HFFc6 (cell line): Measurements from ENCODE around the gene SPA17. TPM values are rescaled to one million over a fixed set of nuclear protein-coding genes. Genes with fewer than 3 reads are reported as not detected.

Experiments used
- DNase-seq: peaks from one replicate; pipeline ENCODE4 v3.0.0-alpha.2; 2018
- H3K27ac Mint-ChIP-seq: 2 replicates; pipeline ENCODE4 v1.8.0; 2020; ENCODE audit warnings: mild to moderate bottlenecking, mixed read lengths
- H3K27me3 Mint-ChIP-seq: 2 replicates; pipeline ENCODE4 v1.8.0; 2021; ENCODE audit warnings: mild to moderate bottlenecking, moderate library complexity, mixed read lengths; ENCODE audit not compliant: insufficient read depth
- H3K36me3 Mint-ChIP-seq: 2 replicates; pipeline ENCODE4 v1.8.0; 2021; ENCODE audit warnings: low read depth, mixed read lengths
- H3K4me1 Mint-ChIP-seq: 2 replicates; pipeline ENCODE4 v1.8.0; 2020; ENCODE audit warnings: low read depth, mixed read lengths
- H3K4me3 Mint-ChIP-seq: 2 replicates; pipeline ENCODE4 v1.8.0; 2020; ENCODE audit warnings: mild to moderate bottlenecking, moderate library complexity, mixed read lengths
- H3K9me3 Mint-ChIP-seq: 2 replicates; pipeline ENCODE4 v1.8.0; 2020; ENCODE audit warnings: mild to moderate bottlenecking, mixed read lengths
- total RNA-seq, 6 experiments: library from RNA; stranded (reverse); fragmentation: NEBNext Ultra II Directional; extraction: Animal tissue kit (Norgen Biotek cat#: 25700); gene quantifications; 2 replicates in 1 of 6; 3 replicates in 5 of 6; pipeline ENCODE4 v1.2.3, GENCODE V29; 2021
- TF ChIP-seq, protein P1 (sequence below): fragments of 200-600 bp; sonication (generic); IDR thresholded peaks from 2 replicates; pipeline ENCODE4 v1.5.0; 2021; ENCODE audit warnings: antibody characterized with exemption, mild to moderate bottlenecking

Gene SPA17
- total RNA-seq, 6 experiments from 2014 or later = 5.0 to 10.2 (median 9.1) TPM

- TF ChIP-seq, protein P1, sequence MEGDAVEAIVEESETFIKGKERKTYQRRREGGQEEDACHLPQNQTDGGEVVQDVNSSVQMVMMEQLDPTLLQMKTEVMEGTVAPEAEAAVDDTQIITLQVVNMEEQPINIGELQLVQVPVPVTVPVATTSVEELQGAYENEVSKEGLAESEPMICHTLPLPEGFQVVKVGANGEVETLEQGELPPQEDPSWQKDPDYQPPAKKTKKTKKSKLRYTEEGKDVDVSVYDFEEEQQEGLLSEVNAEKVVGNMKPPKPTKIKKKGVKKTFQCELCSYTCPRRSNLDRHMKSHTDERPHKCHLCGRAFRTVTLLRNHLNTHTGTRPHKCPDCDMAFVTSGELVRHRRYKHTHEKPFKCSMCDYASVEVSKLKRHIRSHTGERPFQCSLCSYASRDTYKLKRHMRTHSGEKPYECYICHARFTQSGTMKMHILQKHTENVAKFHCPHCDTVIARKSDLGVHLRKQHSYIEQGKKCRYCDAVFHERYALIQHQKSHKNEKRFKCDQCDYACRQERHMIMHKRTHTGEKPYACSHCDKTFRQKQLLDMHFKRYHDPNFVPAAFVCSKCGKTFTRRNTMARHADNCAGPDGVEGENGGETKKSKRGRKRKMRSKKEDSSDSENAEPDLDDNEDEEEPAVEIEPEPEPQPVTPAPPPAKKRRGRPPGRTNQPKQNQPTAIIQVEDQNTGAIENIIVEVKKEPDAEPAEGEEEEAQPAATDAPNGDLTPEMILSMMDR = no peak
- Mint-ChIP-seq H3K4me1 (peaks cover 38% of the 10 kb centered on the region), H3K9me3 (no peaks in the 10 kb centered on the region), H3K4me3 (peak overlapping the region; percentile 65), H3K36me3 (peaks cover 5% of the 10 kb centered on the region; the same call in 1 of the 2 replicates), H3K27ac (peak overlapping the region; percentile 92), H3K27me3 (no peaks in the 10 kb centered on the region; the same call in 1 of the 2 replicates)
- no peak for DNase-seq
These were observed 30.6 kb upstream of the SPA17 start for GRCh38 chr11:124643042-124643604.

DNA sequence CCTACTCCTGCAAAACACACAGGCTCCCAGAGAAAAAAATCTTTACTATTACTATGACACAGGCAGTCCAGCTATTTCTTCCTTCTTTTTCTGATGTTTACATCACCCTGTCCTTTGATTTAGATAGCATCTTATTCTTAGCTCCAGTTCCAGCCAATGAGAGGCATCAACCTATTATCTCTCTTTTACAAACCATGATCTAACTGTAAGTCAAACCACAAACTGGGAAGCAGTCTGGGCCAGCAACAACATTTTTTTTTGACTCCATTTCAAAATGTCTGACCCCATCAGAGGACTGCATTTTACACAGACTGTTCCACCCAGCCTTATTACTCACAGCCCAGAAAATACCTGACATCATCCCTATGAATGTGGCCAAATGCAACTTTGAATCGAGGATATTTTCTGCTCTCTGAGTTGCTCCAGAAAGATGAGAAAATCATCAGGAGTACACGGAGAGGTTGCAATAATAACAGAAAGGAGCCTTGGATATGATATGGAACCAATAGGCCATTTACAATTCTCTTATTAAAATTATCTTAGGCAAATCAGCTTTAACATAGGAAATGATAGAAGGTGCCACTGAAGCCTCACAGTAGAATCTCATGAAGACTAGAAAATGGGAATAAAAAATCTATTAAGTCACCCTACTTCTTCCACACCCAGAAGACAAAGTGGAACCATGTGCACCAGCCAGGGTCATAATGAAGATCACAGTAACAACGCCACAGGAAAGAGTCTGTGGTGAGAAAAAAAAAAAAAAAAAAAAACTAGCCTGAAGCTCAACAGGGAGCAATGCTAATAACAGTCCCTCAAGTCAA lies 29.9 kb upstream of the SPA17 start:
- Mint-ChIP-seq H3K4me1 (peaks cover 38% of the 10 kb centered on the region), H3K9me3 (no peaks in the 10 kb centered on the region), H3K36me3 (no peaks in the 10 kb centered on the region), H3K4me3 (peak overlapping the region; percentile 65), H3K27me3 (no peaks in the 10 kb centered on the region; the same call in 1 of the 2 replicates), H3K27ac (peak overlapping the region; percentile 92)
- TF ChIP-seq, protein P1 = no peak
- DNase-seq = peak; percentile 96

DNA sequence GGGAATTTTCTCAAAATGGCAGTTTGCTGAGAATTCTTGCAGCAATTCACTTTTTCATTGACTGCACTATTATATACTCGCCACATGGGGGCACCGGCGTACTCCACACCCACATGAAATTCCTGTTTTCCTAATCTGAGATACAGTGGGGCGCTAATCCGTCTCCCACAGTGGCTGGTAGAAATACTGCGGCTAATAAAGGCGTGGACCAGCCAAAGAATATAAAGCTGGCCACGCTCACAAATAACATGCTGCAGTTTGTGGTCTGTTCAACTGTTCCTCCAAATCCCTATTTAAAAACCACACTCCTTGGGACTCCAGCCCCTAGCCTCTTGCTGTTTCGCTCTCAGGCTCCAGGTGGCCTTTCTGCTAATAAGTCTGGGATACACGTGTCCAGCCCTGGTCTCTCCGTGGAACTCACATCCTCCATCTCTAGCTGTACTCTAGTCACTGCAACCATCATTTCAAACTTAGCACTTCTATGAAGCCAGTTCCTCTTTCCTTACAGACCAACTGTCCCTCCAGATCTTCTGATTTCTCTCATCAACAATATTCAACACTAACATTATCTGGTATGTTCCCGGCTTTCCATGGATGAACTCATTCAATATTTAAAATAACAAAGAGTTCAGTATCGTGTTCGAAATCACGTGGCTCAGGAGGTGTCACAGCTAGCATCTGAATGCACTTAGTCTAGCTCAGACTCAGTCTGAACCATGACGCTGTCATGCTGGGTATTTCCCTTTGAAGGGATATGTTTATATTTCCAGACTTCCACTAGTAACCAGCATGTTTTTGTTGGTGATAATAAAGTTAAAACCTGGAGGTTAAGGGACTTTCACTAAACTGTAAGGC lies 29.1 kb upstream of the SPA17 start:
- Mint-ChIP-seq H3K27me3 (no peaks in the 10 kb centered on the region; the same call in 1 of the 2 replicates), H3K9me3 (no peaks in the 10 kb centered on the region), H3K27ac (peak overlapping the region; percentile 92), H3K36me3 (no peaks in the 10 kb centered on the region), H3K4me1 (peaks cover 38% of the 10 kb centered on the region), H3K4me3 (peak overlapping the region; percentile 81)
- TF ChIP-seq, protein P1 = peak; percentile 93
- DNase-seq = peak; percentile 79

GRCh38 chr11:124646148-124646547 lies 27.6 kb upstream of the SPA17 start:
- Mint-ChIP-seq H3K27ac (no peak overlapping the region), H3K36me3 (no peaks in the 10 kb centered on the region), H3K27me3 (peaks cover 3% of the 10 kb centered on the region), H3K4me1 (peaks cover 38% of the 10 kb centered on the region), H3K4me3 (no peak overlapping the region), H3K9me3 (no peaks in the 10 kb centered on the region)
- TF ChIP-seq, protein P1 = no peak
- no peak for DNase-seq

DNA sequence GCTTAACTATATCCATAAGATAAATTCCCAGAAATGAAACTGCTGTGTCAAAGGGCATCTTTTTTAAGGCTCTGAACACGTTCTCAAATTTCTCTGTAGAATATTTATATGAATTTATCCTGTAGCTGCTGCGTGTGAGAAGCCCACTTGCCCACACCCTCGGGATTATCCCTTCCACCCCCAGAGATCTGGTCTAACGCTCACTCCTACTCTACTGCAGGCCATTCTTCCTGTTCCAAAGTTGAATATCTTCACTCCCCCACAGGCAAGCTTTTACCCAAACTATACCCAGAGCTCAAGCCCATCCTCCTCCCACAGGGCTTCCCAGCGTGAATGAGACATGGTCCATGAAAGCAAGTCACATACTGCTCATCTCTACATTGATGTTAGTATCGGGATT lies 25.1 kb upstream of the SPA17 start:
- peaks cover 3% of the 10 kb centered on the region; the same call in 1 of the 2 replicates for H3K27me3 Mint-ChIP-seq
- TF ChIP-seq, protein P1 = no peak
- DNase-seq = no peak
- H3K36me3 Mint-ChIP-seq = peaks cover 14% of the 10 kb centered on the region; the same call in 1 of the 2 replicates
- H3K27ac Mint-ChIP-seq = no peak overlapping the region
- H3K4me1 Mint-ChIP-seq = peaks cover 22% of the 10 kb centered on the region
- no peak overlapping the region for H3K4me3 Mint-ChIP-seq
- no peaks in the 10 kb centered on the region for H3K9me3 Mint-ChIP-seq
